Parathyroid adenoma (tissue), 2 donors: ENCODE results near the gene MCM7.

ENCODE experiments used
- H2AFZ ChIP-seq: fragments of 300-600 bp; sonication (generic); one replicate; pipeline ENCODE4 v1.7.0; 2017; ENCODE audit warnings: antibody characterized with exemption, mild to moderate bottlenecking
- H3K27ac ChIP-seq: fragments of 300-600 bp; sonication (generic); one replicate; pipeline ENCODE4 v1.7.0; 2017
- H3K27me3 ChIP-seq: fragments of 300-600 bp; sonication (generic); one replicate; pipeline ENCODE4 v1.7.0; 2017; ENCODE audit warnings: low read length; ENCODE audit not compliant: control insufficient read depth, insufficient read depth
- H3K36me3 ChIP-seq: fragments of 300-600 bp; sonication (generic); one replicate; pipeline ENCODE4 v1.7.0; 2017; ENCODE audit warnings: low read length; ENCODE audit not compliant: control insufficient read depth, insufficient read depth
- H3K4me1 ChIP-seq: fragments of 300-600 bp; sonication (generic); one replicate; pipeline ENCODE4 v1.7.0; 2017; ENCODE audit warnings: control low read depth
- H3K4me2 ChIP-seq: fragments of 300-600 bp; sonication (generic); one replicate; pipeline ENCODE4 v1.7.0; 2017; ENCODE audit warnings: low read length
- H3K4me3 ChIP-seq: fragments of 300-600 bp; sonication (generic); one replicate; pipeline ENCODE4 v1.7.0; 2017; ENCODE audit warnings: low read depth, low read length
- H3K79me2 ChIP-seq: fragments of 300-600 bp; sonication (generic); one replicate; pipeline ENCODE4 v1.7.0; 2017; ENCODE audit warnings: control low read depth
- H3K9ac ChIP-seq: fragments of 300-600 bp; sonication (generic); one replicate; pipeline ENCODE4 v1.7.0; 2017; ENCODE audit warnings: mild to moderate bottlenecking
- H3K9me3 ChIP-seq: fragments of 300-600 bp; sonication (generic); one replicate; pipeline ENCODE4 v1.7.0; 2017; ENCODE audit warnings: low read length; ENCODE audit not compliant: control insufficient read depth
- CTCF ChIP-seq: fragments of 300-600 bp; sonication (generic); IDR thresholded peaks from one replicate; pipeline ENCODE4 v1.7.0; 2017; ENCODE audit warnings: antibody characterized with exemption, mild to moderate bottlenecking
- donor health status: primary hyperparathyroidism.

MCM7 gene

GRCh38 chr7:100082978-100083377 lies 18.2 kb downstream of the MCM7 start:
- no peak overlapping the region for H3K9ac ChIP-seq
- no peak for TF ChIP-seq CTCF
- H3K4me1 ChIP-seq: peaks cover 13% of the 10 kb centered on the region
- H3K4me2 ChIP-seq: peak overlapping the region; percentile 52
- H3K27me3 ChIP-seq: no peaks in the 10 kb centered on the region
- H3K36me3 ChIP-seq: no peaks in the 10 kb centered on the region
- peak overlapping the region; percentile 71 for H2AFZ ChIP-seq
- peak overlapping the region; percentile 74 for H3K27ac ChIP-seq
- no peaks in the 10 kb centered on the region for H3K9me3 ChIP-seq
- H3K79me2 ChIP-seq: peaks cover 15% of the 10 kb centered on the region
- H3K4me3 ChIP-seq: peak overlapping the region; percentile 78

- H3K27ac ChIP-seq: peak within 1 kb of the TSS; percentile 74
- H3K9ac ChIP-seq: peak within 1 kb of the TSS; percentile 55
- H3K36me3 ChIP-seq: no peaks in the 10 kb centered on the region
- peak; percentile 99 for TF ChIP-seq CTCF
- H2AFZ ChIP-seq: peak within 1 kb of the TSS; percentile 79
- no peaks in the 10 kb centered on the region for H3K9me3 ChIP-seq
- peak within 1 kb of the TSS; percentile 97 for H3K4me2 ChIP-seq
- no peaks in the 10 kb centered on the region for H3K27me3 ChIP-seq
- H3K79me2 ChIP-seq: peaks cover 19% of the 10 kb centered on the region
- peaks cover 12% of the 10 kb centered on the region for H3K4me1 ChIP-seq
- peak within 1 kb of the TSS; percentile 78 for H3K4me3 ChIP-seq
Measured at GRCh38 chr7:100081535-100082102, 19.6 kb downstream of the MCM7 start, which contains the start of gene ZNF3. Gene ZNF3, minus strand, starts transcription at chr7:100081723. Its CDS starts 4,366 bp downstream, at chr7:100077357.

- Histone ChIP-seq H3K4me3 (peak overlapping the region; percentile 78), H3K9me3 (no peaks in the 10 kb centered on the region), H3K79me2 (peaks cover 19% of the 10 kb centered on the region), H3K27me3 (no peaks in the 10 kb centered on the region), H3K9ac (peak overlapping the region; percentile 55), H2AFZ (peak overlapping the region; percentile 79), H3K27ac (peak overlapping the region; percentile 74), H3K4me1 (peaks cover 12% of the 10 kb centered on the region), H3K36me3 (no peaks in the 10 kb centered on the region), H3K4me2 (peak overlapping the region; percentile 97)
- no peak for TF ChIP-seq CTCF
Measured at GRCh38 chr7:100080907-100081534, 20.2 kb downstream of the MCM7 start.

GRCh38 chr7:100079024-100079560 lies 22.1 kb downstream of the MCM7 start:
- no peak for TF ChIP-seq CTCF
- no peaks in the 10 kb centered on the region for H3K9me3 ChIP-seq
- no peak overlapping the region for H3K4me2 ChIP-seq
- no peak overlapping the region for H2AFZ ChIP-seq
- no peaks in the 10 kb centered on the region for H3K36me3 ChIP-seq
- H3K27me3 ChIP-seq: no peaks in the 10 kb centered on the region
- H3K4me3 ChIP-seq: no peak overlapping the region
- H3K9ac ChIP-seq: no peak overlapping the region
- peaks cover 12% of the 10 kb centered on the region for H3K4me1 ChIP-seq
- H3K27ac ChIP-seq: no peak overlapping the region
- peaks cover 19% of the 10 kb centered on the region for H3K79me2 ChIP-seq
